WTC11 (cell line): Measurements from ENCODE around the gene TRMT2A. TPM values are rescaled to one million over a fixed set of nuclear protein-coding genes. Genes with fewer than 3 reads are reported as not detected.
A peak's percentile ranks its signal among the peaks of the same experiment; 100 is the strongest.

Experiments
- ATAC-seq: fragments of 200-7000 bp; cut with Tn5 transposase; 2 replicates; pipeline ENCODE4 v1.10.0; 2021; ENCODE audit warnings: mild to moderate bottlenecking, moderate library complexity
- CTCF ChIA-PET: fragments of 300-600 bp; sonication (Branson Sonifier 250); formaldehyde crosslinking; loops from one replicate; lab custom pipeline; 2021; ENCODE audit warnings: antibody characterized with exemption; lab: Charles Lee
- POLR2A ChIA-PET: fragments of 350-600 bp; sonication (Branson Sonifier 250); formaldehyde crosslinking; loops from one replicate; lab custom pipeline; 2021; ENCODE audit warnings: antibody characterized with exemption; lab: Charles Lee
- DNase-seq: peaks from one replicate; pipeline ENCODE4 v3.0.0; 2021; ENCODE audit warnings: low spot score
- H3K27ac Mint-ChIP-seq: 2 replicates; pipeline ENCODE4 v1.8.0; 2021; ENCODE audit warnings: mixed read lengths
- H3K27me3 Mint-ChIP-seq: 2 replicates; pipeline ENCODE4 v1.8.0; 2021; ENCODE audit warnings: low read depth, mild to moderate bottlenecking, moderate library complexity, mixed read lengths
- H3K36me3 Mint-ChIP-seq: 2 replicates; pipeline ENCODE4 v1.8.0; 2021; ENCODE audit warnings: mixed read lengths
- H3K4me1 Mint-ChIP-seq: 2 replicates; pipeline ENCODE4 v1.8.0; 2022; ENCODE audit warnings: mixed read lengths
- H3K4me3 Mint-ChIP-seq: 2 replicates; pipeline ENCODE4 v1.8.0; 2021; ENCODE audit warnings: mild to moderate bottlenecking, moderate library complexity, mixed read lengths
- H3K9me3 Mint-ChIP-seq: 2 replicates; pipeline ENCODE4 v1.8.0; 2021; ENCODE audit warnings: mixed read lengths
- ATF1 ChIP-seq: sonication (generic); formaldehyde crosslinking; IDR thresholded peaks from 2 replicates; pipeline ENCODE4 v1.8.1; 2023; ENCODE audit warnings: mild to moderate bottlenecking, moderate library complexity, missing genetic modification reagents
- CTCF ChIP-seq: fragments of 200-600 bp; IDR thresholded peaks from 2 replicates; pipeline ENCODE4 v1.8.0; 2022; ENCODE audit warnings: antibody characterized with exemption
- ETV6 ChIP-seq: sonication (generic); formaldehyde crosslinking; IDR thresholded peaks from 2 replicates; pipeline ENCODE4 v1.8.1; 2022; ENCODE audit warnings: mild to moderate bottlenecking, missing genetic modification reagents
- KAT7 ChIP-seq: sonication (generic); formaldehyde crosslinking; IDR thresholded peaks from 2 replicates; pipeline ENCODE4 v1.8.1; 2023; ENCODE audit warnings: missing genetic modification reagents, mild to moderate bottlenecking, borderline replicate concordance
- RELA ChIP-seq: sonication (generic); formaldehyde crosslinking; IDR thresholded peaks from 2 replicates; pipeline ENCODE4 v1.8.1; 2022; ENCODE audit warnings: missing genetic modification reagents, mild to moderate bottlenecking, borderline replicate concordance
- SMAD3 ChIP-seq: sonication (generic); formaldehyde crosslinking; IDR thresholded peaks from 2 replicates; pipeline ENCODE4 v1.8.0; 2022; ENCODE audit warnings: missing genetic modification reagents, mild to moderate bottlenecking, borderline replicate concordance
- SOX15 ChIP-seq: fragments of 250-450 bp; sonication (Bioruptor Pico); IDR thresholded peaks from 2 replicates; pipeline ENCODE4 v1.9.0; 2021; ENCODE audit warnings: mild to moderate bottlenecking
- TEAD4 ChIP-seq: sonication (generic); formaldehyde crosslinking; IDR thresholded peaks from 2 replicates; pipeline ENCODE4 v1.8.0; 2022; ENCODE audit warnings: mild to moderate bottlenecking, missing genetic modification reagents
- USF2 ChIP-seq: sonication (generic); formaldehyde crosslinking; IDR thresholded peaks from 2 replicates; pipeline ENCODE4 v1.8.1; 2023; ENCODE audit warnings: mild to moderate bottlenecking, missing genetic modification reagents, moderate library complexity
- ZBTB43 ChIP-seq: sonication (generic); formaldehyde crosslinking; IDR thresholded peaks from 2 replicates; pipeline ENCODE4 v1.8.1; 2023; ENCODE audit warnings: mild to moderate bottlenecking, missing genetic modification reagents
- ZMAT4 ChIP-seq: fragments of 250-450 bp; sonication (Bioruptor Pico); IDR thresholded peaks from 2 replicates; pipeline ENCODE4 v1.9.0; 2021; ENCODE audit warnings: mild to moderate bottlenecking
- ZNF138 ChIP-seq: sonication (generic); formaldehyde crosslinking; conservative IDR thresholded peaks from 2 replicates; pipeline ENCODE4 v1.8.1; 2022; ENCODE audit warnings: mild to moderate bottlenecking, moderate library complexity, missing genetic modification reagents
- ZNF396 ChIP-seq: fragments of 250-450 bp; sonication (Bioruptor Pico); IDR thresholded peaks from 2 replicates; pipeline ENCODE4 v1.8.0; 2021; ENCODE audit warnings: mild to moderate bottlenecking, moderate library complexity, borderline replicate concordance
- ZNF416 ChIP-seq: fragments of 250-450 bp; sonication (Bioruptor Pico); IDR thresholded peaks from 2 replicates; pipeline ENCODE4 v1.9.0; 2021; ENCODE audit warnings: mild to moderate bottlenecking, inconsistent platforms
- total RNA-seq: library from RNA; stranded (reverse); gene quantifications from 3 replicates; pipeline ENCODE4 v1.2.3, GENCODE V29; 2021
- TF ChIP-seq, protein P1 (sequence below): sonication (generic); formaldehyde crosslinking; IDR thresholded peaks from 2 replicates; pipeline ENCODE4 v1.8.0; 2022; ENCODE audit warnings: mild to moderate bottlenecking, missing genetic modification reagents
- TF ChIP-seq, protein P2 (sequence below): sonication (generic); formaldehyde crosslinking; conservative IDR thresholded peaks from 2 replicates; pipeline ENCODE4 v1.8.1; 2023; ENCODE audit warnings: mild to moderate bottlenecking, low read depth, missing genetic modification reagents, moderate library complexity

Gene TRMT2A
- total RNA-seq, 1 experiment from 2014 or later: 68.6 TPM

DNA sequence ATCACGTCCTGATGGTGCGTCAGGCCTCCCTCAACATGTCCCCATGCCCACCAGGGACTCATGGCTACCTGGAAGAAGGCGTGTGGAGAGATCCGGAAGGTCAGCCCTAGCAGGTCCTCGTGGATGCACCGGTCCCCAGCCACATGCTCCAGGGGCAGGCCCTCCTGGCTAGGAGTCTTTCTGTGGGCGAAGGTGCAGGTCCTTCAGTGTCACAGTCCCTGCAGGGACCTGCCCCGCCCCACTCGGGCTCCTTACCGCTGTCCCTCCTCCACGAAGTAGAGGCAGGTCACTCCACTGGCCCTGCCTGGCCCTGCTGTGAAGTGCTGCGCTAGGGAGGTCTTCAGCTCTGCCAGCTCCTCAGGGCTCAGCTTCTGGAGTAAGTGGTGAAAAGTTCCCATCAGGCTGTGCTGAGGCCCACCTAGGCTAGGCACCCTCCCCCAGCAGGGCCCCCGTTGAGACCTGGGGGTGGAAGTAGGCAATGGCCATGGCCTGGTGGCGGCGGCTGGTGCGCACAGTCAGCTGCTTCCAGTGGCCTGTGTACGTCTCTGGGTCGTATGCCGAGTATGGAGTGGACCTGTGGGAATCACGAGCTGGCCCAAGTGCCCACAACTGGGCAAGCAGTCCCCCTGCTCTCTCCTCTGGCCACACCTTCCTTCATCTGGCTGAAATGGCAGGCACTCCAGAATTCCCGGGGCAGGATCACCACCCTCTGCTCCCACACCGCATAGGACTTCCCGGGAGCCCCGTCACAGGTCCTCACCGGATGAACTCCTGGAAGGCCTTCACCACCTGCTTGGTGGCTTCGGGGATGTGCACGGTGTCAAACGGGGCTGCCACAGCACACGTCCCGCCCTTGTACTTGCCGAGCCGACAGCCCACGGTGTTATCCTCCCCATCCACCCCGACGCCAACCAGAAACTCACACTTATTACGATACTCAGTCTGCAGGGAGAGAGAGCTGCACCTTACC is 2.2 kb downstream of the TRMT2A start:
- TF ChIP-seq ATF1 (CRISPR knock-in tag): 0 out of 2 replicates have a peak, but pooled peaks have one; percentile 48
- TF ChIP-seq CTCF: no peak
- TF ChIP-seq ETV6: no peak
- Mint-ChIP-seq H3K36me3 (peaks cover 32% of the 10 kb centered on the region), H3K9me3 (no peaks in the 10 kb centered on the region), H3K27me3 (no peaks in the 10 kb centered on the region), H3K27ac (peak overlapping the region; percentile 62; the same call in 1 of the 2 replicates), H3K4me3 (peak overlapping the region; percentile 34), H3K4me1 (peaks cover 12% of the 10 kb centered on the region)
- ChIA-PET CTCF (no interaction called here), POLR2A (interaction anchor here (1.0 to 2.0 kb wide), 2 partner anchors 14 kb away, joined by 3 to 6 read pairs; no protein-coding TSS in a partner anchor)
- ATAC-seq (no peak), DNase-seq (no peak)

- peaks cover 27% of the 10 kb centered on the region for H3K36me3 Mint-ChIP-seq
- DNase-seq (no peak), ATAC-seq (no peak)
- no peak overlapping the region; the same call in 1 of the 2 replicates for H3K27ac Mint-ChIP-seq
- ChIA-PET CTCF (interaction anchor here (1.3 kb wide), 1 partner anchor 13 kb away, joined by 5 read pairs; no protein-coding TSS in a partner anchor), POLR2A (interaction anchor here (0.6 kb wide), 1 partner anchor 390 kb away, joined by 3 read pairs; no protein-coding TSS in a partner anchor)
- no peaks in the 10 kb centered on the region for H3K27me3 Mint-ChIP-seq
- H3K9me3 Mint-ChIP-seq: no peaks in the 10 kb centered on the region
- peaks cover 3% of the 10 kb centered on the region for H3K4me1 Mint-ChIP-seq
- no peak overlapping the region for H3K4me3 Mint-ChIP-seq
- TF ChIP-seq, protein P1, sequence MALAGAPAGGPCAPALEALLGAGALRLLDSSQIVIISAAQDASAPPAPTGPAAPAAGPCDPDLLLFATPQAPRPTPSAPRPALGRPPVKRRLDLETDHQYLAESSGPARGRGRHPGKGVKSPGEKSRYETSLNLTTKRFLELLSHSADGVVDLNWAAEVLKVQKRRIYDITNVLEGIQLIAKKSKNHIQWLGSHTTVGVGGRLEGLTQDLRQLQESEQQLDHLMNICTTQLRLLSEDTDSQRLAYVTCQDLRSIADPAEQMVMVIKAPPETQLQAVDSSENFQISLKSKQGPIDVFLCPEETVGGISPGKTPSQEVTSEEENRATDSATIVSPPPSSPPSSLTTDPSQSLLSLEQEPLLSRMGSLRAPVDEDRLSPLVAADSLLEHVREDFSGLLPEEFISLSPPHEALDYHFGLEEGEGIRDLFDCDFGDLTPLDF (CRISPR knock-in tag): no peak
Measured at GRCh38 chr22:20113551-20114310, 3.3 kb downstream of the TRMT2A start.

- Mint-ChIP-seq H3K4me3 (no peak overlapping the region), H3K9me3 (no peaks in the 10 kb centered on the region), H3K36me3 (peaks cover 30% of the 10 kb centered on the region), H3K27me3 (no peaks in the 10 kb centered on the region), H3K27ac (no peak overlapping the region), H3K4me1 (no peaks in the 10 kb centered on the region; the same call in 1 of the 2 replicates)
- CTCF ChIA-PET: interaction anchor here (1.3 kb wide), 1 partner anchor 12 kb away, joined by 5 read pairs; no protein-coding TSS in a partner anchor
- DNase-seq: no peak
- no peak for ATAC-seq
- POLR2A ChIA-PET: interaction anchor here (0.6 kb wide), 1 partner anchor 389 kb away, joined by 3 read pairs; no protein-coding TSS in a partner anchor
- TF ChIP-seq ATF1 (CRISPR knock-in tag) (no peak), USF2 (CRISPR knock-in tag) (no peak), TEAD4 (CRISPR knock-in tag) (no peak), ZMAT4 (CRISPR knock-in tag) (no peak), SMAD3 (CRISPR knock-in tag) (no peak), ZBTB43 (CRISPR knock-in tag) (no peak), ZNF138 (CRISPR knock-in tag) (no peak), ZNF416 (no peak), SOX15 (CRISPR knock-in tag) (no peak), RELA (CRISPR knock-in tag) (no peak), KAT7 (no peak), ZNF396 (no peak)
- TF ChIP-seq, protein P2, sequence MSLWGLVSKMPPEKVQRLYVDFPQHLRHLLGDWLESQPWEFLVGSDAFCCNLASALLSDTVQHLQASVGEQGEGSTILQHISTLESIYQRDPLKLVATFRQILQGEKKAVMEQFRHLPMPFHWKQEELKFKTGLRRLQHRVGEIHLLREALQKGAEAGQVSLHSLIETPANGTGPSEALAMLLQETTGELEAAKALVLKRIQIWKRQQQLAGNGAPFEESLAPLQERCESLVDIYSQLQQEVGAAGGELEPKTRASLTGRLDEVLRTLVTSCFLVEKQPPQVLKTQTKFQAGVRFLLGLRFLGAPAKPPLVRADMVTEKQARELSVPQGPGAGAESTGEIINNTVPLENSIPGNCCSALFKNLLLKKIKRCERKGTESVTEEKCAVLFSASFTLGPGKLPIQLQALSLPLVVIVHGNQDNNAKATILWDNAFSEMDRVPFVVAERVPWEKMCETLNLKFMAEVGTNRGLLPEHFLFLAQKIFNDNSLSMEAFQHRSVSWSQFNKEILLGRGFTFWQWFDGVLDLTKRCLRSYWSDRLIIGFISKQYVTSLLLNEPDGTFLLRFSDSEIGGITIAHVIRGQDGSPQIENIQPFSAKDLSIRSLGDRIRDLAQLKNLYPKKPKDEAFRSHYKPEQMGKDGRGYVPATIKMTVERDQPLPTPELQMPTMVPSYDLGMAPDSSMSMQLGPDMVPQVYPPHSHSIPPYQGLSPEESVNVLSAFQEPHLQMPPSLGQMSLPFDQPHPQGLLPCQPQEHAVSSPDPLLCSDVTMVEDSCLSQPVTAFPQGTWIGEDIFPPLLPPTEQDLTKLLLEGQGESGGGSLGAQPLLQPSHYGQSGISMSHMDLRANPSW (CRISPR knock-in tag): no peak
Measured at GRCh38 chr22:20112623-20113511, 4.2 kb downstream of the TRMT2A start.
